Thyroid gland (tissue), 4 donors: ENCODE results near the gene EPB41L4A.

Experiments
- CTCF ChIP-seq, 6 experiments: fragments of 200-600 bp in 3 of 6; fragments of 450-650 bp in 3 of 6; sonication (generic) in 3 of 6; IDR thresholded peaks; one replicate each; pipeline ENCODE4 v1.5.1; 2016 to 2019; ENCODE audit warnings: antibody characterized with exemption in 6 of 6, mild to moderate bottlenecking in 2 of 6, inconsistent platforms in 1 of 6, moderate library complexity in 1 of 6
- POLR2A ChIP-seq, 2 donors: fragments of 450-650 bp; IDR thresholded peaks; one replicate each; pipeline ENCODE4 v1.6.1; 2017; ENCODE audit warnings: antibody characterized with exemption in 2 of 2, mild to moderate bottlenecking in 2 of 2, moderate library complexity in 1 of 2

- TF ChIP-seq POLR2A (IDR thresholded peaks at IDR 0.05) (no peak), CTCF (IDR thresholded peaks at IDR 0.05) (no peak)
These were observed 192.9 kb downstream of the EPB41L4A start for GRCh38 chr5:112226215-112226614.
